HepG2 (cell line): Measurements from ENCODE around the gene ZNF546. TPM values are rescaled to one million over a fixed set of nuclear protein-coding genes. Genes with fewer than 3 reads are reported as not detected.

ENCODE experiments used
- ARNT ChIP-seq: fragments of 450-650 bp; IDR thresholded peaks from 2 replicates; pipeline ENCODE4 v1.6.1; 2017
- CC2D1A ChIP-seq: sonication (generic); formaldehyde crosslinking; IDR thresholded peaks from 2 replicates; pipeline ENCODE4 v1.8.1; 2023; ENCODE audit warnings: mild to moderate bottlenecking, missing genetic modification reagents
- ELF1 ChIP-seq: sonication (generic); formaldehyde crosslinking; IDR thresholded peaks from 2 replicates; pipeline ENCODE4 v1.4.0; 2020; ENCODE audit warnings: missing genetic modification reagents
- ETS1 ChIP-seq: sonication (generic); formaldehyde crosslinking; IDR thresholded peaks from 2 replicates; pipeline ENCODE4 v1.4.0; 2020; ENCODE audit warnings: missing genetic modification reagents
- FUBP1 ChIP-seq: sonication (generic); formaldehyde crosslinking; IDR thresholded peaks from 2 replicates; pipeline ENCODE4 v1.5.1; 2020; ENCODE audit warnings: missing genetic modification reagents, mild to moderate bottlenecking, borderline replicate concordance
- HOXA5 ChIP-seq: sonication (generic); formaldehyde crosslinking; IDR thresholded peaks from 2 replicates; pipeline ENCODE4 v1.4.0; 2020; ENCODE audit warnings: missing genetic modification reagents
- KLF12 ChIP-seq: sonication (generic); formaldehyde crosslinking; IDR thresholded peaks from 2 replicates; pipeline ENCODE4 v1.4.0; 2020; ENCODE audit warnings: missing genetic modification reagents, borderline replicate concordance
- MXD4 ChIP-seq: IDR thresholded peaks from 2 replicates; pipeline ENCODE4 v1.6.1; 2016; ENCODE audit warnings: mild to moderate bottlenecking, missing biosample characterization, missing genetic modification reagents
- NFKB2 ChIP-seq: sonication (generic); formaldehyde crosslinking; IDR thresholded peaks from 2 replicates; pipeline ENCODE4 v1.4.0; 2020; ENCODE audit warnings: missing genetic modification reagents, borderline replicate concordance
- NKX3-1 ChIP-seq: sonication (generic); formaldehyde crosslinking; IDR thresholded peaks from 2 replicates; pipeline ENCODE4 v1.5.0; 2020; ENCODE audit warnings: missing genetic modification reagents
- NR2F6 ChIP-seq, 2 experiments: IDR thresholded peaks; 2 replicates each; pipeline ENCODE4 v1.6.1; 2016; ENCODE audit warnings: antibody characterized with exemption in 1 of 2, mild to moderate bottlenecking in 1 of 2
- PAF1 ChIP-seq: IDR thresholded peaks from 2 replicates; pipeline ENCODE4 v1.6.1; 2016; ENCODE audit warnings: missing genetic modification reagents, missing compliant biosample characterization
- RFX5 ChIP-seq: IDR thresholded peaks from 2 replicates; pipeline ENCODE4 v1.6.1; 2011; ENCODE audit warnings: low read depth, low read length, improper control_type of control experiment
- SAP130 ChIP-seq: IDR thresholded peaks from 2 replicates; pipeline ENCODE4 v1.6.1; 2016; ENCODE audit warnings: low read depth
- ZMYM4 ChIP-seq: sonication (generic); formaldehyde crosslinking; IDR thresholded peaks from 2 replicates; pipeline ENCODE4 v1.8.1; 2023; ENCODE audit warnings: mild to moderate bottlenecking, missing genetic modification reagents
- ZNF124 ChIP-seq: sonication (generic); formaldehyde crosslinking; IDR thresholded peaks from 2 replicates; pipeline ENCODE4 v1.4.0; 2020; ENCODE audit warnings: missing genetic modification reagents
- ZNF224 ChIP-seq: sonication (generic); formaldehyde crosslinking; IDR thresholded peaks from 2 replicates; pipeline ENCODE4 v1.5.0; 2020; ENCODE audit warnings: mild to moderate bottlenecking, missing genetic modification reagents
- ZNF609 ChIP-seq: sonication (generic); formaldehyde crosslinking; IDR thresholded peaks from 2 replicates; pipeline ENCODE4 v1.4.0; 2020; ENCODE audit warnings: mild to moderate bottlenecking, missing genetic modification reagents, borderline replicate concordance
- ZNF670 ChIP-seq: sonication (generic); formaldehyde crosslinking; IDR thresholded peaks from 2 replicates; pipeline ENCODE4 v1.8.0; 2022; ENCODE audit warnings: mild to moderate bottlenecking, missing genetic modification reagents, borderline replicate concordance
- ZSCAN20 ChIP-seq: sonication (generic); formaldehyde crosslinking; IDR thresholded peaks from 2 replicates; pipeline ENCODE4 v1.4.0; 2020; ENCODE audit warnings: missing genetic modification reagents, mild to moderate bottlenecking, borderline replicate concordance
- polyA plus RNA-seq, 8 experiments: library from polyadenylated mRNA; depleted of rRNA in 3 of 8; stranded (reverse) in 7 of 8; unstranded in 1 of 8; fragments of >200 nt; fragmentation: Illumina TruSeq in 4 of 8; extraction: Trizol in 4 of 8; gene quantifications; 2 replicates each; pipeline versions ENCODE4 v1.2.1 to v1.2.3, GENCODE V29; 2011 to 2016; ENCODE audit warnings: low read depth in 4 of 8, missing spikeins in 1 of 8, mixed read lengths in 1 of 8; ENCODE audit not compliant: insufficient read depth in 1 of 8
- total RNA-seq, 5 experiments: library from RNA; depleted of rRNA; stranded (reverse); fragments of >200 nt; fragmentation: Illumina TruSeq; extraction: Trizol; gene quantifications; 2 replicates each; pipeline ENCODE4 v1.2.3, GENCODE V29; 2016; ENCODE audit warnings: low read depth in 1 of 5
- TF ChIP-seq, protein P1 (sequence below): sonication (generic); formaldehyde crosslinking; IDR thresholded peaks from 2 replicates; pipeline ENCODE4 v1.8.1; 2023; ENCODE audit warnings: missing genetic modification reagents, mild to moderate bottlenecking, borderline replicate concordance
- TF ChIP-seq, protein P2 (sequence below): IDR thresholded peaks from 2 replicates; pipeline ENCODE4 v1.6.1; 2016; ENCODE audit warnings: missing compliant biosample characterization, missing genetic modification reagents, borderline replicate concordance

The ZNF546 gene
- total and polyA plus RNA-seq, 2 of the 13 experiments (the other 11 are each of a cell fraction or from before 2014, with no cell fraction given), result 2.2 to 4.1 TPM

GRCh38 chr19:40055832-40056504 lies 59.1 kb downstream of the ZNF546 start, which contains the start of gene ZNF780B (continued):
- TF ChIP-seq NR2F6 (IDR thresholded peaks at IDR 0.05) (no peak), NR2F6 (CRISPR knock-in tag; IDR thresholded peaks at IDR 0.05) (no peak), ZMYM4 (CRISPR knock-in tag) (peak; percentile 72), NFKB2 (CRISPR knock-in tag) (peak; percentile 69; the same call in 1 of the 2 replicates), SAP130 (CRISPR knock-in tag) (peak; percentile 89), HOXA5 (peak; percentile 55; the same call in 1 of the 2 replicates), ZNF609 (no peak), ZNF124 (CRISPR knock-in tag) (peak; percentile 66; the same call in 1 of the 2 replicates), PAF1 (no peak), CC2D1A (CRISPR knock-in tag) (no peak), ZNF224 (CRISPR knock-in tag) (no peak), ARNT (no peak), ETS1 (CRISPR knock-in tag) (no peak), RFX5 (no peak), MXD4 (CRISPR knock-in tag) (no peak), ZNF670 (CRISPR knock-in tag) (no peak), ZSCAN20 (no peak), FUBP1 (CRISPR knock-in tag) (no peak), KLF12 (CRISPR knock-in tag) (no peak), ELF1 (peak; percentile 75), NKX3-1 (CRISPR knock-in tag) (no peak)
- TF ChIP-seq, protein P1, sequence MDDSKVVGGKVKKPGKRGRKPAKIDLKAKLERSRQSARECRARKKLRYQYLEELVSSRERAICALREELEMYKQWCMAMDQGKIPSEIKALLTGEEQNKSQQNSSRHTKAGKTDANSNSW (CRISPR knock-in tag), result peak; percentile 78; the same call in 1 of the 2 replicates
- TF ChIP-seq, protein P2, sequence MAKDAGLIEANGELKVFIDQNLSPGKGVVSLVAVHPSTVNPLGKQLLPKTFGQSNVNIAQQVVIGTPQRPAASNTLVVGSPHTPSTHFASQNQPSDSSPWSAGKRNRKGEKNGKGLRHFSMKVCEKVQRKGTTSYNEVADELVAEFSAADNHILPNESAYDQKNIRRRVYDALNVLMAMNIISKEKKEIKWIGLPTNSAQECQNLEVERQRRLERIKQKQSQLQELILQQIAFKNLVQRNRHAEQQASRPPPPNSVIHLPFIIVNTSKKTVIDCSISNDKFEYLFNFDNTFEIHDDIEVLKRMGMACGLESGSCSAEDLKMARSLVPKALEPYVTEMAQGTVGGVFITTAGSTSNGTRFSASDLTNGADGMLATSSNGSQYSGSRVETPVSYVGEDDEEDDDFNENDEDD (CRISPR knock-in tag), result 0 out of 2 replicates have a peak, but pooled peaks have one; percentile 38
